Right atrium auricular region (tissue), 2 donors: ENCODE data around the gene SHBG. TPM values are rescaled to one million over a fixed set of nuclear protein-coding genes. Genes with fewer than 3 reads are reported as not detected.
"Not testable (repeated sequence)": the region's sequence is repeated elsewhere in the genome, so short reads cannot be mapped to it uniquely, and the experiment has no call there.

Experiments used
- DNase-seq: peaks from one replicate; pipeline ENCODE4 v3.0.0-alpha.2; 2019; ENCODE audit warnings: low spot score
- H3K27ac ChIP-seq, 2 donors: fragments of 200-600 bp; sonication (generic); 1 replicate in 1 of 2; 2 replicates in 1 of 2; pipeline ENCODE4 v1.5.1; 2016 to 2019
- H3K27me3 ChIP-seq, 2 donors: fragments of 200-600 bp; sonication (generic); one replicate each; pipeline versions ENCODE4 v1.5.1 to v1.6.0; 2017 to 2019
- H3K36me3 ChIP-seq: fragments of 200-600 bp; sonication (generic); one replicate; pipeline ENCODE4 v1.5.1; 2016
- H3K4me1 ChIP-seq, 2 donors: fragments of 200-600 bp; sonication (generic); one replicate each; pipeline versions ENCODE4 v1.5.1 to v1.6.0; 2017 to 2019
- H3K4me3 ChIP-seq, 2 donors: fragments of 200-600 bp; sonication (generic); 1 replicate in 1 of 2; 2 replicates in 1 of 2; pipeline ENCODE4 v1.5.1; 2017 to 2019; ENCODE audit warnings: mild to moderate bottlenecking in 1 of 2, moderate library complexity in 1 of 2
- H3K9me3 ChIP-seq, 2 donors: fragments of 200-600 bp; sonication (generic); one replicate each; pipeline ENCODE4 v1.5.1; 2019
- total RNA-seq, 2 donors: library from RNA; depleted of rRNA; stranded (reverse); fragments of >200 nt; gene quantifications; one replicate each; pipeline ENCODE4 v1.1.0, GENCODE V29; 2016
- TF ChIP-seq, protein P1 (sequence below), 2 donors: fragments of 200-600 bp; sonication (generic); IDR thresholded peaks; one replicate each; pipeline ENCODE4 v1.5.1; 2019; ENCODE audit warnings: antibody characterized with exemption in 2 of 2

SHBG gene
- total RNA-seq, 2 donors from 2014 or later, result 0.39 TPM; not detected in 1

GRCh38 chr17:7615265-7615747, 14.6 kb upstream of the SHBG start:
- peaks cover 5% of the 10 kb centered on the region for H3K36me3 ChIP-seq
- no peaks in the 10 kb centered on the region for H3K27me3 ChIP-seq
- no peaks in the 10 kb centered on the region for H3K9me3 ChIP-seq
- DNase-seq, result no peak
- peaks cover 0 to 41% of the 10 kb centered on the region in 2 donors for H3K4me1 ChIP-seq
- TF ChIP-seq, protein P1, sequence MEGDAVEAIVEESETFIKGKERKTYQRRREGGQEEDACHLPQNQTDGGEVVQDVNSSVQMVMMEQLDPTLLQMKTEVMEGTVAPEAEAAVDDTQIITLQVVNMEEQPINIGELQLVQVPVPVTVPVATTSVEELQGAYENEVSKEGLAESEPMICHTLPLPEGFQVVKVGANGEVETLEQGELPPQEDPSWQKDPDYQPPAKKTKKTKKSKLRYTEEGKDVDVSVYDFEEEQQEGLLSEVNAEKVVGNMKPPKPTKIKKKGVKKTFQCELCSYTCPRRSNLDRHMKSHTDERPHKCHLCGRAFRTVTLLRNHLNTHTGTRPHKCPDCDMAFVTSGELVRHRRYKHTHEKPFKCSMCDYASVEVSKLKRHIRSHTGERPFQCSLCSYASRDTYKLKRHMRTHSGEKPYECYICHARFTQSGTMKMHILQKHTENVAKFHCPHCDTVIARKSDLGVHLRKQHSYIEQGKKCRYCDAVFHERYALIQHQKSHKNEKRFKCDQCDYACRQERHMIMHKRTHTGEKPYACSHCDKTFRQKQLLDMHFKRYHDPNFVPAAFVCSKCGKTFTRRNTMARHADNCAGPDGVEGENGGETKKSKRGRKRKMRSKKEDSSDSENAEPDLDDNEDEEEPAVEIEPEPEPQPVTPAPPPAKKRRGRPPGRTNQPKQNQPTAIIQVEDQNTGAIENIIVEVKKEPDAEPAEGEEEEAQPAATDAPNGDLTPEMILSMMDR (IDR thresholded peaks at IDR 0.05), result no peak
- H3K27ac ChIP-seq, result peak overlapping the region; percentile 93 to 94
- H3K4me3 ChIP-seq, result peak overlapping the region; percentile 26 to 55

GRCh38 chr17:7618608-7619007, 11.3 kb upstream of the SHBG start:
- TF ChIP-seq, protein P1 (IDR thresholded peaks at IDR 0.05), result no peak
- Histone ChIP-seq H3K27ac (no peak overlapping the region), H3K36me3 (no peaks in the 10 kb centered on the region), H3K27me3 (no peaks in the 10 kb centered on the region), H3K4me1 (peaks cover 0 to 10% of the 10 kb centered on the region in 2 donors), H3K9me3 (no peaks in the 10 kb centered on the region), H3K4me3 (no peak overlapping the region)
- DNase-seq, result no peak

DNA sequence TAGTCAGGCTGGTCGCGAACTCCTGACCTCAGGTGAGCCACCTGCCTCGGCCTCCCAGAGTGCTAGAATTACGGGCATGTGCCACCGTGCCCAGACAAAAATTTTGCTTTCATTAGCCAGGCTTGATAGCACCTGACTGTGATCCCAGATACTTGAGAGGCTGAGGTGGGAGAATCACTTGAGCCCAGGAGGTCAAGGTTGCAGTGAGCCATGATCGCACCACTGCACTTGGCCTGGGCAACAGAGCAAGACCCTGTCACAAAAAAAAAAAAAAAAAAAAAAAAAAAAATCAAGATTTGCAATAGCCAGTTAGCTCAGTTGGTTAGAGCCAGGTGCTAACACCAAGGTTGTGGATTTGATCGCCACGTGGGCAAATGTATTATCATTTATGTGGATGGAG, 9.1 kb upstream of the SHBG start:
- Histone ChIP-seq H3K27me3 (no peaks in the 10 kb centered on the region), H3K4me3 (no peak overlapping the region), H3K9me3 (no peaks in the 10 kb centered on the region), H3K4me1 (no peaks in the 10 kb centered on the region), H3K36me3 (no peaks in the 10 kb centered on the region), H3K27ac (no peak overlapping the region)
- DNase-seq, result no peak
- TF ChIP-seq, protein P1 (IDR thresholded peaks at IDR 0.05), result no peak

GRCh38 chr17:7623661-7624060, 6.3 kb upstream of the SHBG start:
- no peaks in the 10 kb centered on the region for H3K9me3 ChIP-seq
- no peak overlapping the region for H3K4me3 ChIP-seq
- H3K36me3 ChIP-seq, result no peaks in the 10 kb centered on the region
- peaks cover 0 to 16% of the 10 kb centered on the region in 2 donors for H3K4me1 ChIP-seq
- no peaks in the 10 kb centered on the region for H3K27me3 ChIP-seq
- H3K27ac ChIP-seq, result no peak overlapping the region
- DNase-seq, result no peak
- TF ChIP-seq, protein P1 (IDR thresholded peaks at IDR 0.05), result no peak

- not testable (repeated sequence) for H3K9me3 ChIP-seq, H3K4me3 ChIP-seq, H3K27me3 ChIP-seq, H3K36me3 ChIP-seq, H3K27ac ChIP-seq, DNase-seq
- peaks cover 0 to 16% of the 10 kb centered on the region in 2 donors for H3K4me1 ChIP-seq
Measured at GRCh38 chr17:7625749-7626148, 4.2 kb upstream of the SHBG start.

DNA sequence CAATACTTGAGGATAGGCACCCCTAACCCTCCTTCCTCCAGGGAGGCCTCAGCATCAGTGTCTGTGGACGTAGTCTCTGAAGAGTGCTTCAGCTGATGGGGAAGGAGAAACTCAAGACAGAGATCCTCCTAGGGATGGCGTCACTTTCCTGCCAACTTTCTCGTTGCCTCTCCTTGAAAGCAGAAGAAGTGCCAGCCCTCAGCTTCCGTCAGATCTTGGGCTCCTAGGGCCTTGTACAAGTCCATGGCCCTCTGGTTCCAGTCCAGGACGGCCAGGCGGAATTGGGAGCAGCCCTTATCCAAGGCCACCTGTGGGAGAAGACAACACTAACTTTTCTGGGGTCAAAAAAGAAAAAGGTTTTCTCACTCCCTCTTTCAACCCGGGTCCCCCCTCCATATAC, 3.6 kb upstream of the SHBG start:
- Histone ChIP-seq H3K4me3 (no peak overlapping the region), H3K9me3 (no peaks in the 10 kb centered on the region), H3K36me3 (no peaks in the 10 kb centered on the region), H3K4me1 (peaks cover 0 to 17% of the 10 kb centered on the region in 2 donors), H3K27ac (peak overlapping the region in 1 of 2 donors; percentile 97), H3K27me3 (no peaks in the 10 kb centered on the region)
- TF ChIP-seq, protein P1 (IDR thresholded peaks at IDR 0.05), result no peak
- DNase-seq, result no peak
